Measurements from ENCODE around the gene MYMK. TPM values are rescaled to one million over a fixed set of nuclear protein-coding genes. Genes with fewer than 3 reads are reported as not detected.

MYMK gene
- total and polyA plus RNA-seq, 8 donors = not detected

DNA sequence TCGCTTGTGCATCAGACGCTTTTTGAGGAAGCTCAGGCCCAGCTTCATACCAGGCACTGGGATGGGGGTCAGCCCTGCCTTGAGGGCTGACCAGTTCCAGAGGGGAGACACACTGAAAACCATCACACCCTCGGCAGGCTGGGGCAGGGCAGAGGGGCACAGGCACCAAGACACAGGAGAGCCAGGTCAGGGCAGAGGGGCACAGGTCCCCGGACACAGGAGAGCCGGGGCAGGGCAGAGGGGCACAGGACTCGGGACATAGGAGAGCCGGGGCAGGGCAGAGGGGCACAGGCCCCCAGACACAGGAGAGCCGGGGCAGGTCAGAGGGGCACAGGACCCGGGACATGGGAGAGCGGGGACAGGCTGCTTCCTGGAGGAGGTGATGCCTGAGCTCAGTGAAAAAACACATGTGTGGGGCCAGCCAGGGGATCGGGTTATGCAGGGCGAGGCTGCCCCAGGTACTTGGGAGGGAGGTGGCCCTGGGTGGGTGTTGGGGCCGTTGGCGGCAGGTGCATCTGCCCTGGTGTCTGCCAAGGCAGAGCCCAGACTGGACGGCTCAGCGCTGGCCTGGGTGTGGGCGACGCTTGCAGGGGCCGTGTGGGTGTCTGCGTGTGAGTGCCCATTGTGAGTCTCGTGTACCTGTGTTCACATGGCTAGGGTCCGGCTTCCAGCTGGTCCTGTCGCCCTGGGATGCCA is 30.8 kb downstream of the MYMK start:
- no peak overlapping the region for H3K4me3 ChIP-seq
- intact Hi-C loops (cut with DNase I; ENCODE audit: low total_unique reads) = no loop called here

DNA sequence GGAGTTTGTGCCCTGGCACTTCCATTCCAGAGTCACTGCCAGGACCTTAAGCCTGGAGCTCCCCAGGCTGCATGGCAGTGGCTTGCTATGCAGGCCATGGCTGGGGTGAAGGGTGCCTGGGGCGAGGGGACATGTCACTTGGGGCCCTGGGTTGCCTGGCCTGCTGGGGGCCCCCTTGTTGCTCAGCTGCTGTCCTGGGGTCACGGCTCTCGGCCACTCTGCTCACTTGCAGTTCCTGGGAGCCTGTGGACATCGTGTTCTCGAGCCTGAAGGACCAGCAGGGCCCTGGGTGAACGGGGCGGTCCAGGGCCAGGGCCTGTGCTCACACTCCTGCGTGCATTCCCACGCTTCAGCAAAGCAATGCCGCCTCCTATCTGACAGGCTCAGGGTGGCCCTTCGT is 31.3 kb downstream of the MYMK start:
- H3K27ac ChIP-seq = peak overlapping the region in 1 of 5 donors; percentile 22
- no peak for TF ChIP-seq POLR2AphosphoS5 (IDR thresholded peaks at IDR 0.05)
- TF ChIP-seq CTCF (IDR thresholded peaks at IDR 0.05) = no peak
- no peak for TF ChIP-seq EP300 (IDR thresholded peaks at IDR 0.05)
- no peak for TF ChIP-seq POLR2A (IDR thresholded peaks at IDR 0.05)
- no peaks in the 10 kb centered on the region for H3K36me3 ChIP-seq
- no peak overlapping the region for H3K4me3 ChIP-seq
- 78 to 85% (median 84%) methylated on average over 7 to 11 of the region's 11 CpGs for WGBS, 5 donors
- intact Hi-C loops (cut with DNase I; ENCODE audit: low total_unique reads) = no loop called here
- peaks cover 0 to 34% (median 0%) of the 10 kb centered on the region in 3 donors for H3K27me3 ChIP-seq
- peaks cover 0 to 8% (median 0%) of the 10 kb centered on the region in 4 donors for H3K4me1 ChIP-seq
- DNase-seq = no peak
- no peaks in the 10 kb centered on the region for H3K9me3 ChIP-seq

More for the DNA sequence above, 30.8 kb downstream of the MYMK start:
- Histone ChIP-seq H3K4me1 (peaks cover 0 to 8% (median 0%) of the 10 kb centered on the region in 4 donors), H3K9me3 (no peaks in the 10 kb centered on the region), H3K27ac (no peak overlapping the region), H3K27me3 (peaks cover 0 to 36% (median 0%) of the 10 kb centered on the region in 3 donors), H3K36me3 (no peaks in the 10 kb centered on the region)
- no peak for DNase-seq
- TF ChIP-seq EP300 (IDR thresholded peaks at IDR 0.05) = no peak
- no peak for TF ChIP-seq POLR2AphosphoS5 (IDR thresholded peaks at IDR 0.05)
- no peak for TF ChIP-seq CTCF (IDR thresholded peaks at IDR 0.05)
- TF ChIP-seq POLR2A (IDR thresholded peaks at IDR 0.05) = no peak
- WGBS, 5 donors = 72 to 86% (median 84%) methylated on average over 16 to 23 of the region's 23 CpGs

DNA sequence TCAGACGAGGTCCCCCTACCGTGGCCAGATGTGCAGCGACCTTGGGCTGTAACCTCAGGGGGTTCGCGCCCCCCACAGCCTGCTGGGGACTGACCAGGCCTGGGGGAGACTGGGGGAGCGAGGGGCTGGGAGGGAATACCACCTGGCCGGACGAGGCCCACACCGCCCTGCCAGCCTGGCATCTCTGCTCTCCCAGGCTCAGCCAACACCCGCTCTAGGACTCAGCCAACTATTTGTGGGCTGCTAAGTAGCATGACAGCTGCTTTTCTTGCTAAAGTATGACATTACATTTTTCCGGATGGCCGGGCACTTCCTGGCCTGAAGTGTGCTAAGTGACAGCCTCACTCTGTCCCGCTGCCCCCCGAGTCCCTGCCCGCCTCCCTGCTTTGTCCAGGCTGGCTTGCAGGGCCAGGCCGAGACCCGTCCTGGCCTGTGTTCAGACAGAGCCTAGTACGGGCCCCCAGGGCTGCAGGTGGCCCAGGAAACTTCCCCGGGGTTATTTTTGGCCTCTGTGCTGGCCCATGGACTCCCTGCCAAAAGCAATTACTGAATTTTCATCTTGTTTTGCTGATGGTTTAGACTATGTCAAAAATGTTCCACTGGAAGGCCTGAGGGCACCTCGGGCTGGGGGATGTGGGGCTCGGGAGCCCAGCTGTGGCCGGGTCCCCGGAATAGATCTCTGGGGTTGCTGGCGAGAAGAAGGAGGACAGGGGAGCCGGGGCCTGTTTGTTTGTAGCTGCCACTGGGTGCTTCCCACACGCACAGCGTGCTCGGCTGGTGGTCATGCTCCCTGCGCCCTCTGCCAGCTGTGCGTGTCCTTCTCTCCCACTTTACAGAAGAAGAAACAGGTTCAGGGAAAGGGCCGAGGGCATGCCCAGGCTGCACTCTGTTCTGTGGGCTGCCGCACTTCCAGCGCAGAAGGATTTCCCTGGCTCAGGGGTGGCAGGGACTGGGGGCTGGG is 32.4 kb downstream of the MYMK start:
- intact Hi-C loops (cut with DNase I; ENCODE audit: low total_unique reads) = no loop called here
- H3K9me3 ChIP-seq = no peaks in the 10 kb centered on the region
- WGBS, 5 donors = 63 to 74% (median 70%) methylated on average over 30 to 33 of the region's 33 CpGs
- TF ChIP-seq POLR2A (IDR thresholded peaks at IDR 0.05) (no peak), POLR2AphosphoS5 (IDR thresholded peaks at IDR 0.05) (no peak), CTCF (IDR thresholded peaks at IDR 0.05) (no peak), EP300 (IDR thresholded peaks at IDR 0.05) (no peak)
- H3K4me1 ChIP-seq = peaks cover 0 to 8% (median 0%) of the 10 kb centered on the region in 4 donors
- DNase-seq = no peak
- no peak overlapping the region for H3K4me3 ChIP-seq
- H3K27me3 ChIP-seq = peaks cover 0 to 41% (median 0%) of the 10 kb centered on the region in 3 donors
- H3K36me3 ChIP-seq = no peaks in the 10 kb centered on the region
- H3K27ac ChIP-seq = peak overlapping the region in 4 of 5 donors; percentile 7 to 39 (median 24)

DNA sequence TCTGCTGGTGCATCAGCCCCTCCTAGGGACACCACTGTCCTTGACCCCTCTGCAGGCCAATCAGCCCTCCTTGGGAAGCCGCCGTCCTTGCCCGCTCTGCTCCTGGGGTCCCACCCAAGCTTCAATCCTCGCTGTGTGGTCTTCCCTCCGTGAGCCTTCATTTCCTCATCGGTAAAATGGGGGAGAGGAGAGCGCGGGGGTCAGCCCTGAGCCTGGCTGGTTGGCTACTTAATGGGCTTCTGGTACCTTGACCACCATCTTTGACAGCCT is 33.2 kb downstream of the MYMK start:
- H3K27me3 ChIP-seq = peaks cover 0 to 35% (median 0%) of the 10 kb centered on the region in 3 donors
- intact Hi-C loops (cut with DNase I; ENCODE audit: low total_unique reads) = no loop called here
- peaks cover 0 to 8% (median 0%) of the 10 kb centered on the region in 4 donors for H3K4me1 ChIP-seq
- H3K27ac ChIP-seq = peak overlapping the region in 4 of 5 donors; percentile 7 to 39 (median 24)
- no peak for DNase-seq
- no peak overlapping the region for H3K4me3 ChIP-seq
- H3K9me3 ChIP-seq = no peaks in the 10 kb centered on the region
- TF ChIP-seq POLR2A (IDR thresholded peaks at IDR 0.05) (no peak), POLR2AphosphoS5 (IDR thresholded peaks at IDR 0.05) (no peak), EP300 (IDR thresholded peaks at IDR 0.05) (no peak), CTCF (IDR thresholded peaks at IDR 0.05) (no peak)
- no peaks in the 10 kb centered on the region for H3K36me3 ChIP-seq
- WGBS, 5 donors = 91 to 98% (median 92%) methylated on average over 8 of the region's 8 CpGs

Data from stomach (tissue), 9 donors.